ENCODE results near the gene ITGB1.
A peak's percentile ranks its signal among the peaks of the same experiment; 100 is the strongest.

Gene ITGB1

GRCh38 chr10:32959006-32959920, 1.2 kb upstream of the ITGB1 start:
- Histone ChIP-seq H3K27me3 (ENCODE audit: control insufficient read depth in 3 of 3, insufficient read depth in 3 of 3, low read depth in 1 of 3, low read length in 3 of 3) (no peaks in the 10 kb centered on the region), H3K14ac (ENCODE audit: low read length) (no peak overlapping the region), H3K23ac (ENCODE audit: low read depth, low read length, poor library complexity) (no peak overlapping the region), H4K8ac (ENCODE audit: low read depth, low read length) (no peak overlapping the region), H3K9me3 (replicated peaks in 1 of 2; ENCODE audit: control insufficient read depth in 2 of 2, insufficient read depth in 1 of 2, low read depth in 1 of 2, low read length in 2 of 2) (no peaks in the 10 kb centered on the region), H3K4me3 (ENCODE audit: low read length in 2 of 2) (peak overlapping the region; percentile 67 to 94), H3K79me1 (ENCODE audit: low read depth, low read length) (peaks cover 5% of the 10 kb centered on the region), H2BK120ac (ENCODE audit: low read depth, low read length) (no peak overlapping the region), H3K18ac (ENCODE audit: low read length) (no peak overlapping the region), H3K4me2 (ENCODE audit: insufficient read depth, low read length, poor library complexity, severe bottlenecking) (peak overlapping the region; percentile 78), H2BK12ac (ENCODE audit: low read length) (no peak overlapping the region), H2AK5ac (ENCODE audit: low read depth, low read length) (no peak overlapping the region), H3K4ac (ENCODE audit: low read length) (no peak overlapping the region), H3K9ac (ENCODE audit: low read depth, low read length, poor library complexity) (no peak overlapping the region), H2AFZ (ENCODE audit: low read length) (peak overlapping the region; percentile 90), H3K27ac (replicated peaks; ENCODE audit: low read length) (peak overlapping the region; percentile 96), H2BK15ac (ENCODE audit: low read length) (no peak overlapping the region), H3K36me3 (replicated peaks in 1 of 2; ENCODE audit: control insufficient read depth in 2 of 2, insufficient read depth in 2 of 2, low read length in 2 of 2) (no peaks in the 10 kb centered on the region), H2BK5ac (ENCODE audit: low read length) (no peak overlapping the region), H4K91ac (ENCODE audit: low read depth, low read length, poor library complexity) (no peak overlapping the region), H3K4me1 (ENCODE audit: control insufficient read depth in 2 of 2, insufficient read depth in 1 of 2, low read depth in 1 of 2, low read length in 2 of 2) (peaks cover 10 to 33% of the 10 kb centered on the region in 2 donors)
- no CpG with 5 or more reads among the region's 10 CpGs for WGBS, 2 donors (ENCODE audit: extremely low coverage in 2 of 2, insufficient read length in 2 of 2, insufficient replicate concordance in 1 of 2)
- DNase-seq (ENCODE audit: low spot score) = no peak

GRCh38 chr10:32957341-32958084, 517 bp downstream of the ITGB1 start:
- Histone ChIP-seq H3K14ac (ENCODE audit: low read length) (no peak overlapping the region), H4K91ac (ENCODE audit: low read depth, low read length, poor library complexity) (no peak overlapping the region), H2AK5ac (ENCODE audit: low read depth, low read length) (peak overlapping the region; percentile 69), H2BK5ac (ENCODE audit: low read length) (peak overlapping the region; percentile 75), H3K9ac (ENCODE audit: low read depth, low read length, poor library complexity) (peak overlapping the region; percentile 97), H2BK120ac (ENCODE audit: low read depth, low read length) (no peak overlapping the region), H3K4me2 (ENCODE audit: insufficient read depth, low read length, poor library complexity, severe bottlenecking) (peak overlapping the region; percentile 57), H3K4me1 (ENCODE audit: control insufficient read depth in 2 of 2, insufficient read depth in 1 of 2, low read depth in 1 of 2, low read length in 2 of 2) (peaks cover 18 to 25% of the 10 kb centered on the region in 2 donors), H2AFZ (ENCODE audit: low read length) (peak overlapping the region; percentile 63), H3K18ac (ENCODE audit: low read length) (peak overlapping the region; percentile 98), H3K4ac (ENCODE audit: low read length) (peak overlapping the region; percentile 76), H3K9me3 (replicated peaks in 1 of 2; ENCODE audit: control insufficient read depth in 2 of 2, insufficient read depth in 1 of 2, low read depth in 1 of 2, low read length in 2 of 2) (no peaks in the 10 kb centered on the region), H3K27ac (replicated peaks; ENCODE audit: low read length) (peak overlapping the region; percentile 83), H4K8ac (ENCODE audit: low read depth, low read length) (no peak overlapping the region), H2BK15ac (ENCODE audit: low read length) (peak overlapping the region; percentile 96), H3K79me1 (ENCODE audit: low read depth, low read length) (peaks cover 7% of the 10 kb centered on the region), H2BK12ac (ENCODE audit: low read length) (peak overlapping the region; percentile 73), H3K4me3 (ENCODE audit: low read length in 2 of 2) (peak overlapping the region; percentile 67 to 99), H3K36me3 (replicated peaks in 1 of 2; ENCODE audit: control insufficient read depth in 2 of 2, insufficient read depth in 2 of 2, low read length in 2 of 2) (peaks cover 0 to 14% of the 10 kb centered on the region in 2 donors), H3K27me3 (ENCODE audit: control insufficient read depth in 3 of 3, insufficient read depth in 3 of 3, low read depth in 1 of 3, low read length in 3 of 3) (no peaks in the 10 kb centered on the region), H3K23ac (ENCODE audit: low read depth, low read length, poor library complexity) (peak overlapping the region; percentile 91)
- peak; percentile 45 for DNase-seq (ENCODE audit: low spot score)
- no CpG with 5 or more reads among the region's 87 CpGs for WGBS, 2 donors (ENCODE audit: extremely low coverage in 2 of 2, insufficient read length in 2 of 2, insufficient replicate concordance in 1 of 2)

DNA sequence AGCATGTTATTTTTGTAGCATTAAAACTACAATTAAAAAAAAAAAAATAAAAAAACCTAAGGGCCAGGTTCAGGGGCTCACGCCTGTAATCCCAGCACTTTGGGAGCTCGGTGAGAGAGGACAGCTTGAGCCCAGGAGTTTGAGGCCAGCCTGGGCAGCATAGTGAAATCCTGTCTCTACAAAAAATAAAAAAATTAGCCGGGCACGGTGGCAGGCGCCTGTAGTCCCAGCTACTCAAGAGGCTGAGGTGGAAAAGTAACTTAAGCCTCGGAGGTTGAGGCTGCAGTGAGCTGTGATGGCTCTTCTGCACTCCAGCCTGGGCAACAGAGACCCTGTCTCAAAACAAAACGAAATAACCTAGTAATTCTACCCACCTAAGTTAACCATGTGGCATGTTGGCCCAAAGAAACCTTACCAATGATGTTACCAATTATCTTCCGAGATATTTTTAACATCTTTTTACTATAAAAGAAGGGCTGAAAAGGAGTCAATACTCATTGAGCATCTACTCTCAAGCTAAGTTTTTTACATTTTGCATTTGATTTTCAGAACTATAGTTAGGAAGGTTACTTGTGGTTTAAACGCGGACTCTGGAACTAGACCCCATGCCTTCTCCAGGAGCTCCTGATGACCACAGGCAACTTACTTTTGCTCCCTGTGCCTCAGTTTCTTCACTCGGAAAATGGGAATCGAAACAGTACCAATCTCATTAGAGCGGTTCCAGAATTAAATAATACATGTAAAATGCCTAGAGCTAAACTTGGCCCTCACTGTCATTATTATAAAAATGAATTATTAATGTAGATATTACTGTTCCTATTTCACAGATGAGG, 1.4 kb downstream of the ITGB1 start:
- Histone ChIP-seq H3K23ac (ENCODE audit: low read depth, low read length, poor library complexity) (no peak overlapping the region), H2BK15ac (ENCODE audit: low read length) (no peak overlapping the region), H3K9me3 (replicated peaks in 1 of 2; ENCODE audit: control insufficient read depth in 2 of 2, insufficient read depth in 1 of 2, low read depth in 1 of 2, low read length in 2 of 2) (peaks cover 0 to 2% of the 10 kb centered on the region in 2 donors), H3K36me3 (replicated peaks in 1 of 2; ENCODE audit: control insufficient read depth in 2 of 2, insufficient read depth in 2 of 2, low read length in 2 of 2) (peaks cover 0 to 15% of the 10 kb centered on the region in 2 donors), H3K79me1 (ENCODE audit: low read depth, low read length) (peaks cover 7% of the 10 kb centered on the region), H3K4me1 (ENCODE audit: control insufficient read depth in 2 of 2, insufficient read depth in 1 of 2, low read depth in 1 of 2, low read length in 2 of 2) (peaks cover 15 to 19% of the 10 kb centered on the region in 2 donors), H3K27me3 (ENCODE audit: control insufficient read depth in 3 of 3, insufficient read depth in 3 of 3, low read depth in 1 of 3, low read length in 3 of 3) (no peaks in the 10 kb centered on the region), H4K8ac (ENCODE audit: low read depth, low read length) (no peak overlapping the region), H3K27ac (replicated peaks; ENCODE audit: low read length) (no peak overlapping the region), H2AFZ (ENCODE audit: low read length) (no peak overlapping the region), H3K9ac (ENCODE audit: low read depth, low read length, poor library complexity) (no peak overlapping the region), H2BK12ac (ENCODE audit: low read length) (no peak overlapping the region), H3K14ac (ENCODE audit: low read length) (no peak overlapping the region), H3K4me3 (ENCODE audit: low read length in 2 of 2) (peak overlapping the region; percentile 67 to 75), H3K18ac (ENCODE audit: low read length) (no peak overlapping the region), H3K4ac (ENCODE audit: low read length) (no peak overlapping the region), H2AK5ac (ENCODE audit: low read depth, low read length) (no peak overlapping the region), H2BK5ac (ENCODE audit: low read length) (no peak overlapping the region), H3K4me2 (ENCODE audit: insufficient read depth, low read length, poor library complexity, severe bottlenecking) (peak overlapping the region; percentile 54), H4K91ac (ENCODE audit: low read depth, low read length, poor library complexity) (no peak overlapping the region), H2BK120ac (ENCODE audit: low read depth, low read length) (no peak overlapping the region)
- WGBS, 2 donors (ENCODE audit: extremely low coverage in 2 of 2, insufficient read length in 2 of 2, insufficient replicate concordance in 1 of 2) = no CpG with 5 or more reads among the region's 13 CpGs
- DNase-seq (ENCODE audit: low spot score) = no peak
